ENCODE measurements around the gene DNTT. TPM values are rescaled to one million over a fixed set of nuclear protein-coding genes. Genes with fewer than 3 reads are reported as not detected.

Gene DNTT
- total and polyA plus RNA-seq, 9 of the 15 experiments (the other 6 are each of a cell fraction or from before 2014, with no cell fraction given) = not detected

DNA sequence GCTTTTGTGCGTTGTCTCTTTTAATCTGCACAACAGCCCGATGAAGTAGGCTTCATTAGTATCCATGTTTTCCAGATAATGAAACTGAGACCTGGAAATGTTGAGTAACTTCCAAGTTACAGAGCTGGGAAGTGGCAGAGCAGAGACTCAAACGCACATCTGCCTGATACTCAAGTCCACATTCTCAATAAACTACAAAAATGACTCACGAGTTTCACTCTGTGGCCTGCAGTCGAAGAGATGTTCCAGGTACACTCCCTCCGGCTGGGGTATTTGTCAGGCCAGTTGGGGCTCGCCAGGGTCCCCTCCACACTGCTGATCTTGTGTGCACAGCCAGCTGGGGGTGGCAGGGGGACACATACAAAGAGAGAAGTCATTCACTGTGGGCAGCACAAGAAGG, 72.2 kb downstream of the DNTT start:
- no peak overlapping the region for H2AFZ ChIP-seq (ENCODE audit: low read depth, low read length)
- H3K4me1 ChIP-seq (replicated peaks in 1 of 2; ENCODE audit: control insufficient read depth in 2 of 2, insufficient read depth in 2 of 2, low read length in 2 of 2) = peaks cover 0 to 7% of the 10 kb centered on the region in 2 experiments; a peak in 1 of 5 replicates
- H3K4me3 ChIP-seq = no peak overlapping the region
- BruUV-seq (replicated peaks) = no TSS peak
- H3K9me1 ChIP-seq (ENCODE audit: control insufficient read depth, insufficient read depth, low read length) = no peaks in the 10 kb centered on the region
- peaks cover 0 to 27% of the 10 kb centered on the region in 2 experiments; a peak in 3 of 5 replicates for H3K27me3 ChIP-seq (ENCODE audit: control insufficient read depth in 2 of 2, insufficient read depth in 2 of 2, low read length in 2 of 2)
- DNase-seq (ENCODE audit: extremely low read depth in 1 of 4, low spot score in 3 of 4) (no peak), FAIRE-seq (no peak), ATAC-seq (no peak)
- no peaks in the 10 kb centered on the region for H3K9me3 ChIP-seq (replicated peaks; ENCODE audit: control insufficient read depth, insufficient read depth, low read depth, low read length)
- in situ Hi-C loops (cut with MboI) = no loop called here
- no peaks in the 10 kb centered on the region for H4K20me1 ChIP-seq (replicated peaks; ENCODE audit: control insufficient read depth, insufficient read depth, low read length)
- no peak overlapping the region for H3K4me2 ChIP-seq (ENCODE audit: insufficient read depth, low read length)
- H3K79me2 ChIP-seq (ENCODE audit: control insufficient read depth, insufficient read depth, low read length) = no peaks in the 10 kb centered on the region
- WGBS (ENCODE audit: insufficient coverage, low coverage, missing lambda C conversion rate) = 0% methylated on average over 6 of the region's 7 CpGs
- intact Hi-C loops (cut with micrococcal nuclease) = loop anchor here (10.0 kb wide), 1 partner anchor 368 kb away; no protein-coding TSS in a partner anchor
- POLR2A ChIA-PET = no interaction called here
- no peak overlapping the region for H3K27ac ChIP-seq (ENCODE audit: extremely low read depth, low read depth, low read length)
- H3K9ac ChIP-seq (ENCODE audit: insufficient read depth in 1 of 2, low read depth in 2 of 2, low read length in 2 of 2) = no peak overlapping the region
- CTCF ChIA-PET (ENCODE audit: low intra/inter-chr PET ratio) = interaction anchor here (1.7 kb wide), 1 partner anchor 135 kb away, joined by 9 read pairs; no protein-coding TSS in a partner anchor
- H3K36me3 ChIP-seq (ENCODE audit: control insufficient read depth, insufficient read depth, low read length) = no peaks in the 10 kb centered on the region
- no peak for TF ChIP-seq BACH1 (tag; IDR thresholded peaks at IDR 0.05)
- TF ChIP-seq PPARD (CRISPR knock-in tag; IDR thresholded peaks at IDR 0.05) = no peak
- no peak for TF ChIP-seq ILK (tag; IDR thresholded peaks at IDR 0.05; ENCODE audit: borderline replicate concordance, low read depth)
- TF ChIP-seq NCOR1 (IDR thresholded peaks at IDR 0.05) = no peak
- no peak for TF ChIP-seq PTTG1 (tag; IDR thresholded peaks at IDR 0.05; ENCODE audit: low read depth)
- TF ChIP-seq, protein P1, sequence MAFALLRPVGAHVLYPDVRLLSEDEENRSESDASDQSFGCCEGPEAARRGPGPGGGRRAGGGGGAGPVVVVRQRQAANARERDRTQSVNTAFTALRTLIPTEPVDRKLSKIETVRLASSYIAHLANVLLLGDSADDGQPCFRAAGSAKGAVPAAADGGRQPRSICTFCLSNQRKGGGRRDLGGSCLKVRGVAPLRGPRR (CRISPR knock-in tag; IDR thresholded peaks at IDR 0.05) = no peak
- TF ChIP-seq, protein P2, sequence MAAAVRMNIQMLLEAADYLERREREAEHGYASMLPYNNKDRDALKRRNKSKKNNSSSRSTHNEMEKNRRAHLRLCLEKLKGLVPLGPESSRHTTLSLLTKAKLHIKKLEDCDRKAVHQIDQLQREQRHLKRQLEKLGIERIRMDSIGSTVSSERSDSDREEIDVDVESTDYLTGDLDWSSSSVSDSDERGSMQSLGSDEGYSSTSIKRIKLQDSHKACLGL (CRISPR knock-in tag; IDR thresholded peaks at IDR 0.05; ENCODE audit: borderline replicate concordance, poor library complexity, severe bottlenecking) = no peak
- no peak for TF ChIP-seq TAL1 (IDR thresholded peaks at IDR 0.05)
- TF ChIP-seq, protein P3, sequence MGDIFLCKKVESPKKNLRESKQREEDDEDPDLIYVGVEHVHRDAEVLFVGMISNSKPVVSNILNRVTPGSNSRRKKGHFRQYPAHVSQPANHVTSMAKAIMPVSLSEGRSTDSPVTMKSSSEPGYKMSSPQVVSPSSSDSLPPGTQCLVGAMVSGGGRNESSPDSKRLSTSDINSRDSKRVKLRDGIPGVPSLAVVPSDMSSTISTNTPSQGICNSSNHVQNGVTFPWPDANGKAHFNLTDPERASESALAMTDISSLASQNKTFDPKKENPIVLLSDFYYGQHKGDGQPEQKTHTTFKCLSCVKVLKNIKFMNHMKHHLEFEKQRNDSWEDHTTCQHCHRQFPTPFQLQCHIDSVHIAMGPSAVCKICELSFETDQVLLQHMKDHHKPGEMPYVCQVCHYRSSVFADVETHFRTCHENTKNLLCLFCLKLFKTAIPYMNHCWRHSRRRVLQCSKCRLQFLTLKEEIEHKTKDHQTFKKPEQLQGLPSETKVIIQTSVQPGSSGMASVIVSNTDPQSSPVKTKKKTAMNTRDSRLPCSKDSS (IDR thresholded peaks at IDR 0.05; ENCODE audit: low read depth, partially characterized antibody) = no peak
- TF ChIP-seq, protein P4, sequence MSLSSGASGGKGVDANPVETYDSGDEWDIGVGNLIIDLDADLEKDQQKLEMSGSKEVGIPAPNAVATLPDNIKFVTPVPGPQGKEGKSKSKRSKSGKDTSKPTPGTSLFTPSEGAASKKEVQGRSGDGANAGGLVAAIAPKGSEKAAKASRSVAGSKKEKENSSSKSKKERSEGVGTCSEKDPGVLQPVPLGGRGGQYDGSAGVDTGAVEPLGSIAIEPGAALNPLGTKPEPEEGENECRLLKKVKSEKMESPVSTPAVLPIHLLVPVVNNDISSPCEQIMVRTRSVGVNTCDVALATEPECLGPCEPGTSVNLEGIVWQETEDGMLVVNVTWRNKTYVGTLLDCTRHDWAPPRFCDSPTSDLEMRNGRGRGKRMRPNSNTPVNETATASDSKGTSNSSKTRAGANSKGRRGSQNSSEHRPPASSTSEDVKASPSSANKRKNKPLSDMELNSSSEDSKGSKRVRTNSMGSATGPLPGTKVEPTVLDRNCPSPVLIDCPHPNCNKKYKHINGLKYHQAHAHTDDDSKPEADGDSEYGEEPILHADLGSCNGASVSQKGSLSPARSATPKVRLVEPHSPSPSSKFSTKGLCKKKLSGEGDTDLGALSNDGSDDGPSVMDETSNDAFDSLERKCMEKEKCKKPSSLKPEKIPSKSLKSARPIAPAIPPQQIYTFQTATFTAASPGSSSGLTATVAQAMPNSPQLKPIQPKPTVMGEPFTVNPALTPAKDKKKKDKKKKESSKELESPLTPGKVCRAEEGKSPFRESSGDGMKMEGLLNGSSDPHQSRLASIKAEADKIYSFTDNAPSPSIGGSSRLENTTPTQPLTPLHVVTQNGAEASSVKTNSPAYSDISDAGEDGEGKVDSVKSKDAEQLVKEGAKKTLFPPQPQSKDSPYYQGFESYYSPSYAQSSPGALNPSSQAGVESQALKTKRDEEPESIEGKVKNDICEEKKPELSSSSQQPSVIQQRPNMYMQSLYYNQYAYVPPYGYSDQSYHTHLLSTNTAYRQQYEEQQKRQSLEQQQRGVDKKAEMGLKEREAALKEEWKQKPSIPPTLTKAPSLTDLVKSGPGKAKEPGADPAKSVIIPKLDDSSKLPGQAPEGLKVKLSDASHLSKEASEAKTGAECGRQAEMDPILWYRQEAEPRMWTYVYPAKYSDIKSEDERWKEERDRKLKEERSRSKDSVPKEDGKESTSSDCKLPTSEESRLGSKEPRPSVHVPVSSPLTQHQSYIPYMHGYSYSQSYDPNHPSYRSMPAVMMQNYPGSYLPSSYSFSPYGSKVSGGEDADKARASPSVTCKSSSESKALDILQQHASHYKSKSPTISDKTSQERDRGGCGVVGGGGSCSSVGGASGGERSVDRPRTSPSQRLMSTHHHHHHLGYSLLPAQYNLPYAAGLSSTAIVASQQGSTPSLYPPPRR (CRISPR knock-in tag; IDR thresholded peaks at IDR 0.05; ENCODE audit: borderline replicate concordance) = no peak
- TF ChIP-seq, protein P5, sequence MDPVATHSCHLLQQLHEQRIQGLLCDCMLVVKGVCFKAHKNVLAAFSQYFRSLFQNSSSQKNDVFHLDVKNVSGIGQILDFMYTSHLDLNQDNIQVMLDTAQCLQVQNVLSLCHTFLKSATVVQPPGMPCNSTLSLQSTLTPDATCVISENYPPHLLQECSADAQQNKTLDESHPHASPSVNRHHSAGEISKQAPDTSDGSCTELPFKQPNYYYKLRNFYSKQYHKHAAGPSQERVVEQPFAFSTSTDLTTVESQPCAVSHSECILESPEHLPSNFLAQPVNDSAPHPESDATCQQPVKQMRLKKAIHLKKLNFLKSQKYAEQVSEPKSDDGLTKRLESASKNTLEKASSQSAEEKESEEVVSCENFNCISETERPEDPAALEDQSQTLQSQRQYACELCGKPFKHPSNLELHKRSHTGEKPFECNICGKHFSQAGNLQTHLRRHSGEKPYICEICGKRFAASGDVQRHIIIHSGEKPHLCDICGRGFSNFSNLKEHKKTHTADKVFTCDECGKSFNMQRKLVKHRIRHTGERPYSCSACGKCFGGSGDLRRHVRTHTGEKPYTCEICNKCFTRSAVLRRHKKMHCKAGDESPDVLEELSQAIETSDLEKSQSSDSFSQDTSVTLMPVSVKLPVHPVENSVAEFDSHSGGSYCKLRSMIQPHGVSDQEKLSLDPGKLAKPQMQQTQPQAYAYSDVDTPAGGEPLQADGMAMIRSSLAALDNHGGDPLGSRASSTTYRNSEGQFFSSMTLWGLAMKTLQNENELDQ (CRISPR knock-in tag; IDR thresholded peaks at IDR 0.05; ENCODE audit: borderline replicate concordance) = no peak
- TF ChIP-seq ZNF707 (CRISPR knock-in tag; conservative IDR thresholded peaks at IDR 0.05) = no peak

Measured in K562 (cell line).